Measurements from ENCODE around the gene OXNAD1. TPM values are rescaled to one million over a fixed set of nuclear protein-coding genes. Genes with fewer than 3 reads are reported as not detected.

The OXNAD1 gene
- total RNA-seq, 1 donor = 15.7 TPM

DNA sequence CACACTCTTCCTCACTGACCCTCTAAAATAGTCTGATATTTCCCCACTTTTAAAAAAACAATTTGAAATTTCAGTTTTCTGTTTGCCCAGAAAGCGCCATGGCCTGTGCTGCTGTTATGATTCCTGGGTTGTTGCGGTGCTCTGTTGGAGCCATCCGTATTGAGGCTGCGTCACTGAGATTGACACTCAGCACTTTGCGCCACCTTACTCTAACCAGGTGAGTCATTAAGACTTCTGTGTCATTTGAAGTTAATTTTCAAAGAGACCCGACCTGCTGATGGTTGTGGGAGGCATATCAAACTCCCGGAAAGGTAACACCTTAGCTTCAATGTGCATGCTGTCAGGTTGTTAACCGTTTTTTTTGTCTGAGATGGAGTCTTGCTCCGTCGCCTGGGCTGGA lies 5.8 kb downstream of the OXNAD1 start:
- H3K4me3 ChIP-seq (ENCODE audit: low read depth, low read length) = no peak overlapping the region
- DNase-seq (ENCODE audit: low read depth) = no peak
- TF ChIP-seq, protein P1, sequence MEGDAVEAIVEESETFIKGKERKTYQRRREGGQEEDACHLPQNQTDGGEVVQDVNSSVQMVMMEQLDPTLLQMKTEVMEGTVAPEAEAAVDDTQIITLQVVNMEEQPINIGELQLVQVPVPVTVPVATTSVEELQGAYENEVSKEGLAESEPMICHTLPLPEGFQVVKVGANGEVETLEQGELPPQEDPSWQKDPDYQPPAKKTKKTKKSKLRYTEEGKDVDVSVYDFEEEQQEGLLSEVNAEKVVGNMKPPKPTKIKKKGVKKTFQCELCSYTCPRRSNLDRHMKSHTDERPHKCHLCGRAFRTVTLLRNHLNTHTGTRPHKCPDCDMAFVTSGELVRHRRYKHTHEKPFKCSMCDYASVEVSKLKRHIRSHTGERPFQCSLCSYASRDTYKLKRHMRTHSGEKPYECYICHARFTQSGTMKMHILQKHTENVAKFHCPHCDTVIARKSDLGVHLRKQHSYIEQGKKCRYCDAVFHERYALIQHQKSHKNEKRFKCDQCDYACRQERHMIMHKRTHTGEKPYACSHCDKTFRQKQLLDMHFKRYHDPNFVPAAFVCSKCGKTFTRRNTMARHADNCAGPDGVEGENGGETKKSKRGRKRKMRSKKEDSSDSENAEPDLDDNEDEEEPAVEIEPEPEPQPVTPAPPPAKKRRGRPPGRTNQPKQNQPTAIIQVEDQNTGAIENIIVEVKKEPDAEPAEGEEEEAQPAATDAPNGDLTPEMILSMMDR (IDR thresholded peaks at IDR 0.05; ENCODE audit: insufficient read depth, low read length) = no peak

- TF ChIP-seq, protein P1 (IDR thresholded peaks at IDR 0.05; ENCODE audit: insufficient read depth, low read length) = no peak
- no peak overlapping the region for H3K4me3 ChIP-seq (ENCODE audit: low read depth, low read length)
- no peak for DNase-seq (ENCODE audit: low read depth)
Measured at GRCh38 chr3:16272588-16272987, 7.6 kb downstream of the OXNAD1 start.

- no peak for DNase-seq (ENCODE audit: low read depth)
- no peak overlapping the region for H3K4me3 ChIP-seq (ENCODE audit: low read depth, low read length)
- TF ChIP-seq, protein P1 (IDR thresholded peaks at IDR 0.05; ENCODE audit: insufficient read depth, low read length) = no peak
Measured at GRCh38 chr3:16273867-16274266, 8.9 kb downstream of the OXNAD1 start.

DNA sequence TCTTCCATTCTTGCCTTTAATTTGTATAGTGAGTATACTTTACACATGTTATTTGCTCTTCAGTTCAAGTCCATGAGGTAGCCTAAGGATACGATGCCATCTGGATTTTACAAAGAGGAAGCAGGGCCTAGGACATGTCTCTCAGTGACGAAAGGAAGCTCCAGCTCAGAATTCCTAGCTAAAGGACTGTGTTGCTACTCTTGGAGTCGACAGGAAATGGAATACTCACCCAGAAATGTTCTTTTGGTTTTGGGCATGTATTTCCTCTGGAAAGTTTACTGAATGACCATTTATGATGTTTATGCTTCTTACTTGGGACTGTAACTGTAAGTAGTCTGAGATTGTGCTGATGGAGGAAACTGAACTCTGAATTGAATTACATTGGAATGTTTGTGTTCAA lies 12.5 kb downstream of the OXNAD1 start:
- H3K4me3 ChIP-seq (ENCODE audit: low read depth, low read length) = no peak overlapping the region
- TF ChIP-seq, protein P1 (IDR thresholded peaks at IDR 0.05; ENCODE audit: insufficient read depth, low read length) = no peak
- no peak for DNase-seq (ENCODE audit: low read depth)

GRCh38 chr3:16279010-16279801 lies 14.2 kb downstream of the OXNAD1 start:
- DNase-seq (ENCODE audit: low read depth) = peak; percentile 44
- TF ChIP-seq, protein P1 (IDR thresholded peaks at IDR 0.05; ENCODE audit: insufficient read depth, low read length) = no peak
- no peak overlapping the region for H3K4me3 ChIP-seq (ENCODE audit: low read depth, low read length)

DNA sequence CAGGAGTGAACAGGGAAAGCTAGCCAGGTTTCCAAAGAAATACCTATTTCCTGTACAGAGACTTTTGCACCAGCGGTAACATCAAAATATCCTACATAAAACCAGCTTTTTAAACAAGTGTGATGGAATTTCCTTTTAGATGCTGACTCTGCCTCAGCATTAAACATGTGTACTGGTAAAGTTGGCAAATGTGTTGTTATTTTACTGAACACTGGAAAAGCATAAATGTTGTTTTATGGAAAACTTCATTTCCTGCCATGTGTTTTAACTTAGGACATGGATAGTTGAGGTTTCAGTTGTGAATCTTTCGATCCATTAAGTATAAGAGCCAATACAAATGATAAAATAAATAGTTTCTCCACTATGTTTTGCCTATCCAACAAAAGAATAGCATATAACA lies 15.7 kb downstream of the OXNAD1 start:
- TF ChIP-seq, protein P1 (IDR thresholded peaks at IDR 0.05; ENCODE audit: insufficient read depth, low read length) = no peak
- DNase-seq (ENCODE audit: low read depth) = peak; percentile 16
- no peak overlapping the region for H3K4me3 ChIP-seq (ENCODE audit: low read depth, low read length)

DNA sequence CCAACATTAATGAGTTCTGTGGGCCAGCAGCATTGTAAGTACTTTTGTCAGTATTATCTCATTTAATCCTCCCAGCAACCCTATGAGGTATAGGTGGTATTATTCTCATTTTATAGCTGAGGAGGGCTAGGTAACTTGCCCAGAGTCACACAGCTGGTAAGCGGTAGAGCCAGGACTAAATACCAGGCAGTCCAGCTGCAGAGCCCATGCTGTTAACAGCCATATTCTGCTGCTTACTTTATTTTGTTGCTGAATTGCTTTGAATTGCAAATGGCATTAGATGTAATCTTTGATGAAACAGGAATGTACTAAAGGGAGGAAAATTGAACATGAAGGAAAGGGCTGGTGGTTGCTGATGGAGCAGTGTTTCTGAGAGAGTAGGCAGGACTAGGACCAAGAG lies 19.6 kb downstream of the OXNAD1 start:
- DNase-seq (ENCODE audit: low read depth) = no peak
- TF ChIP-seq, protein P1 (IDR thresholded peaks at IDR 0.05; ENCODE audit: insufficient read depth, low read length) = no peak
- H3K4me3 ChIP-seq (ENCODE audit: low read depth, low read length) = no peak overlapping the region

Measured in fibroblast of the aortic adventitia (primary cell).